HCT116 (cell line): Measurements from ENCODE around the gene COX7A1. TPM values are rescaled to one million over a fixed set of nuclear protein-coding genes. Genes with fewer than 3 reads are reported as not detected.
A peak's percentile ranks its signal among the peaks of the same experiment; 100 is the strongest.
"Not testable (repeated sequence)": the region's sequence is repeated elsewhere in the genome, so short reads cannot be mapped to it uniquely, and the experiment has no call there.

Experiments
- ATAC-seq: fragments of 200-7000 bp; cut with Tn5 transposase; 2 replicates; pipeline ENCODE4 v1.9.1; 2020; ENCODE audit warnings: mild to moderate bottlenecking, moderate library complexity
- BruUV-seq: library from RNA; stranded (reverse); fragments of 400-500 nt; replicated peaks from 2 replicates; lab custom pipeline; 2021; lab: Mats Ljungman, UMichigan
- CTCF ChIA-PET: fragments of 300-600 bp; sonication (Branson Sonifier 250); formaldehyde crosslinking; loops from one replicate; lab custom pipeline; 2021; ENCODE audit warnings: antibody characterized with exemption; lab: Charles Lee
- POLR2A ChIA-PET: fragments of 300-600, 350-600 bp; sonication (Branson Sonifier 250); formaldehyde crosslinking; loops from one replicate; lab custom pipeline; 2021; ENCODE audit warnings: antibody characterized with exemption; lab: Charles Lee
- RAD21 ChIA-PET, 2 experiments: fragments of 300-600 bp; sonication (Branson Sonifier 250); formaldehyde crosslinking; loops; one replicate each; lab custom pipeline; 2023; ENCODE audit warnings: low total read pairs in 2 of 2; ENCODE audit not compliant: uncharacterized antibody in 2 of 2, unreplicated experiment in 2 of 2, low non-redundant PET in 1 of 2; lab: Charles Lee
- DNase-seq: peaks from one replicate; pipeline ENCODE4 v3.0.0-alpha.2; 2010; ENCODE audit warnings: low read depth, low spot score
- H2AFZ ChIP-seq: fragments of 200-600 bp; shearing (Covaris generic), sonication (generic); 2 replicates; pipeline ENCODE4 v1.6.1; 2017; ENCODE audit warnings: low read depth, mixed run types, mixed read lengths, antibody characterized with exemption, low read length; ENCODE audit not compliant: poor library complexity, severe bottlenecking
- H3K27ac ChIP-seq: 2 replicates; pipeline ENCODE4 v1.5.1; 2012; ENCODE audit warnings: low read depth, low read length
- H3K27me3 ChIP-seq: fragments of 200-600 bp; sonication (generic); 2 replicates; pipeline ENCODE4 v1.6.1; 2016; ENCODE audit warnings: mixed run types, low read length, mixed read lengths; ENCODE audit not compliant: insufficient read depth
- H3K36me3 ChIP-seq, 2 experiments: fragments of 200-500 bp in 1 of 2; fragments of 200-600 bp in 1 of 2; sonication (Bioruptor generic) in 1 of 2; sonication (generic) in 1 of 2; 2 replicates each; pipeline versions ENCODE4 v1.5.1 to v1.6.1; 2014 to 2016; ENCODE audit warnings: low read length in 2 of 2, inconsistent platforms in 1 of 2, mixed read lengths in 1 of 2, mixed run types in 1 of 2; ENCODE audit not compliant: insufficient read depth in 2 of 2, control insufficient read depth in 1 of 2
- H3K4me1 ChIP-seq, 2 experiments: fragments of 200-600 bp in 1 of 2; sonication (generic) in 1 of 2; 2 replicates each; pipeline versions ENCODE4 v1.5.1 to v1.6.1; 2012 to 2017; ENCODE audit warnings: low read length in 2 of 2, inconsistent platforms in 1 of 2, mild to moderate bottlenecking in 1 of 2, mixed read lengths in 1 of 2, mixed run types in 1 of 2, moderate library complexity in 1 of 2; ENCODE audit not compliant: insufficient read depth in 2 of 2, control insufficient read depth in 1 of 2
- H3K4me2 ChIP-seq: fragments of 200-600 bp; sonication (generic); 2 replicates; pipeline ENCODE4 v1.6.1; 2017; ENCODE audit warnings: mixed run types, low read length, mixed read lengths
- H3K4me3 ChIP-seq, 2 experiments: fragments of 200-600 bp in 1 of 2; sonication (generic) in 1 of 2; replicated peaks in 1 of 2; 2 replicates each; pipeline ENCODE4 v1.5.1; 2011 to 2016; ENCODE audit warnings: low read length in 2 of 2, control low read depth in 1 of 2, low read depth in 1 of 2, mild to moderate bottlenecking in 1 of 2, mixed read lengths in 1 of 2, mixed run types in 1 of 2
- H3K79me2 ChIP-seq: fragments of 200-600 bp; sonication (generic); 2 replicates; pipeline ENCODE4 v1.6.1; 2017; ENCODE audit warnings: mild to moderate bottlenecking, mixed run types, low read length, moderate library complexity, mixed read lengths; ENCODE audit not compliant: insufficient read depth
- H3K9ac ChIP-seq: fragments of 200-600 bp; sonication (generic); 2 replicates; pipeline ENCODE4 v1.6.1; 2016; ENCODE audit warnings: low read length, mixed read lengths
- H3K9me2 ChIP-seq: fragments of 200-600 bp; sonication (generic), shearing (Covaris generic); 2 replicates; pipeline ENCODE4 v1.6.1; 2017; ENCODE audit warnings: mixed run types, mild to moderate bottlenecking, moderate library complexity; ENCODE audit not compliant: insufficient read depth
- H3K9me3 ChIP-seq, 2 experiments: fragments of 200-500 bp in 1 of 2; fragments of 200-600 bp in 1 of 2; sonication (Bioruptor generic) in 1 of 2; sonication (generic) in 1 of 2; 2 replicates each; pipeline ENCODE4 v1.6.1; 2014 to 2017; ENCODE audit warnings: low read length in 2 of 2, mixed read lengths in 2 of 2, inconsistent platforms in 1 of 2, low read depth in 1 of 2, mild to moderate bottlenecking in 1 of 2, mixed run types in 1 of 2, moderate library complexity in 1 of 2; ENCODE audit not compliant: control insufficient read depth in 1 of 2, insufficient read depth in 1 of 2
- H4K20me1 ChIP-seq: fragments of 200-600 bp; sonication (generic), shearing (Covaris generic); 2 replicates; pipeline ENCODE4 v1.6.1; 2017; ENCODE audit warnings: mixed run types, mild to moderate bottlenecking, moderate library complexity; ENCODE audit not compliant: insufficient read depth
- CEBPB ChIP-seq: IDR thresholded peaks from 2 replicates; pipeline ENCODE4 v1.6.1; 2012; ENCODE audit warnings: low read depth
- ELF1 ChIP-seq: IDR thresholded peaks from 2 replicates; pipeline ENCODE4 v1.6.1; 2012; ENCODE audit warnings: low read depth, borderline replicate concordance
- FOSL1 ChIP-seq: IDR thresholded peaks from 2 replicates; pipeline ENCODE4 v1.6.1; 2012; ENCODE audit warnings: low read depth
- JUND ChIP-seq: IDR thresholded peaks from 2 replicates; pipeline ENCODE4 v1.6.1; 2012
- POLR2AphosphoS5 ChIP-seq: IDR thresholded peaks from 2 replicates; pipeline ENCODE4 v1.6.1; 2011; ENCODE audit warnings: mild to moderate bottlenecking, low read depth, low read length, moderate library complexity
- SIN3A ChIP-seq: IDR thresholded peaks from 2 replicates; pipeline ENCODE4 v1.6.1; 2012; ENCODE audit warnings: low read depth
- SP1 ChIP-seq: IDR thresholded peaks from 2 replicates; pipeline ENCODE4 v1.6.1; 2012; ENCODE audit warnings: low read depth
- ZNF274 ChIP-seq: fragments of 200-500 bp; sonication (Bioruptor generic); IDR thresholded peaks from 2 replicates; pipeline ENCODE4 v1.6.1; 2014; ENCODE audit warnings: mild to moderate bottlenecking, low read depth, low read length, inconsistent platforms
- intact Hi-C: fragments of 100-400 bp; cut with micrococcal nuclease; formaldehyde crosslinking; loops from 2 replicates; pipeline ENCODE4 v1.10.0; 2022
- total RNA-seq: library from RNA; stranded (reverse); gene quantifications from one replicate; pipeline ENCODE4 v1.2.1, GENCODE V29; 2021; ENCODE audit not compliant: unreplicated experiment
- TF ChIP-seq, protein P1 (sequence below): IDR thresholded peaks from 2 replicates; pipeline ENCODE4 v1.6.1; 2012

The COX7A1 gene
- total RNA-seq, 1 experiment from 2014 or later = not detected

DNA sequence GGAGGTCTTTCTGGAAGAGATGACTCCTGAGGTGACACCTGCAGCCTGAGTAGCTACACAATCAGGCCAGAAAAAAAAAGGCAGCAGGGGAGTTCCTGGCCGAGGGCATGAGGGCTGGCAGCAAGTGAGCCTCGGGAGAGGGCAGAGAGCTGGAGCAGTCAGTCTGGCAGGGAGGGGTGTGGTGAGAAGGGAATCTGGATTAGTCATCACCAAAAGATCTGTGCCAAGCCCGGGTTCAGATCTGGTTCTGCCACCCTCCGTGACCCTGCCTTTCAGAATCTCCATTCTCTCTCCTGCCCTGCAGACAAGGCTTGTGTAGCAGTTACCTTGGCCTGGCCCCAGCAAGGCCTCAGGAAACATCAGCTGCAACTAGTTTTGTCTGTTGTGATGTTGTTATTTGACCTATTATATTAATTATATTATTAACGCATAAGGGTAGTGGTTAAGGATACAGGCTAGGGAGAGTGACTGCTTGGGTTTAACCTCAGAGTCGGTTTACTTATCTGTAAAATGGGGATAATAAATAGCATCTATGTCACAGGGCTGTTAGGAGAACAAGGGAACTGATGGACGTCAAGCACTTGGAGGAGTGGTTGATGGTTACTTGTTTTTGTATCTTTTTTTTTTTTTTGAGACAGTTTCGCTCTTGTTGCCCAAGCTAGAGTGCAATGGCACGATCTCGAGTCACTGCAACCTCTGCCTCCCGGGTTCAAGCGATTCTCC, 15.1 kb downstream of the COX7A1 start:
- H3K9me3 ChIP-seq = no peaks in the 10 kb centered on the region
- H3K79me2 ChIP-seq = peaks cover 19% of the 10 kb centered on the region
- CTCF ChIA-PET = no interaction called here
- no peaks in the 10 kb centered on the region for H3K9me2 ChIP-seq
- RAD21 ChIA-PET = interaction anchor here in 1 of 2 experiments (1.9 kb wide), 1 partner anchor 9 kb away, joined by 4 read pairs; no protein-coding TSS in a partner anchor
- intact Hi-C loops = loop anchor here (10.0 kb wide), 1 partner anchor 1078 kb away; the partner anchor contains the start of genes ZNF383 and ZNF585B
- TF ChIP-seq FOSL1 (peak; percentile 76), SP1 (peak; percentile 60), JUND (peak; percentile 73), CEBPB (no peak), SIN3A (no peak; the same call in 1 of the 2 replicates), ZNF274 (no peak), POLR2AphosphoS5 (peak; percentile 67), ELF1 (no peak)
- TF ChIP-seq, protein P1, sequence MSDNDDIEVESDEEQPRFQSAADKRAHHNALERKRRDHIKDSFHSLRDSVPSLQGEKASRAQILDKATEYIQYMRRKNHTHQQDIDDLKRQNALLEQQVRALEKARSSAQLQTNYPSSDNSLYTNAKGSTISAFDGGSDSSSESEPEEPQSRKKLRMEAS = peak; percentile 9; the same call in 1 of the 2 replicates
- BruUV-seq = no TSS peak
- peaks cover under 1 to 3% of the 10 kb centered on the region in 2 experiments; a peak in 2 of 4 replicates for H3K36me3 ChIP-seq
- no peaks in the 10 kb centered on the region for H3K27me3 ChIP-seq
- no peak overlapping the region for H2AFZ ChIP-seq
- H4K20me1 ChIP-seq = peaks cover 6% of the 10 kb centered on the region; the same call in 1 of the 2 replicates
- H3K4me1 ChIP-seq = peaks cover 66 to 85% of the 10 kb centered on the region in 2 experiments
- peak overlapping the region; percentile 77 for H3K9ac ChIP-seq
- ATAC-seq = peak; percentile 39
- POLR2A ChIA-PET = interaction anchor here (1.6 to 1.9 kb wide), 2 partner anchors 9 to 22 kb away, joined by 4 to 14 read pairs; partner anchors contain the start of genes POLR2I and TBCB
- H3K4me3 ChIP-seq = peak overlapping the region; percentile 36 to 55
- peak overlapping the region; percentile 92 for H3K4me2 ChIP-seq
- DNase-seq = peak; percentile 77
- H3K27ac ChIP-seq = peak overlapping the region; percentile 98

DNA sequence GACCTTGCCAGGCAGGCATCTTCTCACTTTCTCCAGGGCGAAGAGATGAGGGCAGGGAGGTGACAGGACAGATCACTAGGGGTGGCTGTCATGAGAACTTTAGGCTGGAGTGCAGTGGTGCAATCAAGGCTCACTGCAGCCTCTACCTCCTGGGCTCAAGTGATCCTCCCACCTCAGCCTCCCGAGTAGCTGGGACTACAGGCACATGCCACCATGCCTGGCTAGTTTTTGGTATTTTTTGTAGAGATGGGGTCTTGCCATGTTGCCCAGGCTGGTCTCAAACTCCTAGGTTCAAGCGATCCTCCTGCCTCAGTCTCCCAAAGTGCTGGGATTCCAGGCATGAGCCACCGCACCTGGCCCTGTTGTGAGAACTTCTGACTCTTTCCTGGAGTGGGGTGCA, 17.4 kb downstream of the COX7A1 start:
- CTCF ChIA-PET = not testable (repeated sequence)

DNA sequence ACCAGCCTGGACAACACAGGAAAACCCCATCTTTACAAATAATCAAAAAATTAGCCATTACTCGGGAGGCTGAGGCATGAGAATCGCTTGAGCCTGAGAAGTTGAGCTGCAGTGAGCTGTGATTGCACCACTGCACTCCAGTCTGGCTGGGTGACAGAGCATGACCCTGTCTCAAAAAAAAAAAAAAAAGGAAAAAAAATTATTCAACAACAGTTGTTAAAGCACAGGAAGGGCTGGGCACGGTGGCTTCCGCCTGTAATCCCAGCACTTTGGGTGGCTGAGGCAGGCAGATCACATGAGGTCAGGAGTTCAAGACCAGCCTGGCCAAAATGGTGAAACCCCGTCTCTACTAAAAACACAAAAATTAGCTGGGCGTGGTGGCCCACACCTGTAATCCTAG, 21.0 kb downstream of the COX7A1 start:
- ATAC-seq, H3K79me2 ChIP-seq, DNase-seq, H3K4me3 ChIP-seq, H3K9me3 ChIP-seq, H3K27me3 ChIP-seq, H3K9me2 ChIP-seq, H3K36me3 ChIP-seq, H4K20me1 ChIP-seq, RAD21 ChIA-PET, BruUV-seq, H2AFZ ChIP-seq: not testable (repeated sequence)
- intact Hi-C loops = loop anchor here (10.0 kb wide), 1 partner anchor 1084 kb away; the partner anchor contains the start of genes ZNF383 and ZNF585B
- peaks cover 63 to 86% of the 10 kb centered on the region in 2 experiments for H3K4me1 ChIP-seq
- POLR2A ChIA-PET = interaction anchor here (0.8 kb wide), 2 partner anchors 9 to 16 kb away, joined by 3 to 4 read pairs; partner anchors contain the start of genes CAPNS1 and TBCB
- peak overlapping the region; percentile 60 for H3K27ac ChIP-seq
- peak overlapping the region; percentile 40 for H3K9ac ChIP-seq
- peak overlapping the region; percentile 73 for H3K4me2 ChIP-seq
- CTCF ChIA-PET = interaction anchor here (0.9 to 1.3 kb wide), 2 partner anchors 9 to 16 kb away, joined by 3 read pairs; partner anchors contain the start of genes CAPNS1, POLR2I and TBCB

More for the DNA sequence above, 17.4 kb downstream of the COX7A1 start:
- H4K20me1 ChIP-seq, H3K27me3 ChIP-seq, H3K9me2 ChIP-seq, H3K9ac ChIP-seq, H3K9me3 ChIP-seq, H3K36me3 ChIP-seq, H3K27ac ChIP-seq, ATAC-seq, DNase-seq, H3K4me3 ChIP-seq, H3K79me2 ChIP-seq, BruUV-seq, H2AFZ ChIP-seq, POLR2A ChIA-PET, RAD21 ChIA-PET: not testable (repeated sequence)
- Histone ChIP-seq H3K4me1 (peaks cover 80 to 97% of the 10 kb centered on the region in 2 experiments), H3K4me2 (peak overlapping the region; percentile 92)
- intact Hi-C loops = loop anchor here (10.0 kb wide), 1 partner anchor 1080 kb away; the partner anchor contains the start of genes ZNF383 and ZNF585B
